ENCODE data around the gene GOLGA8B. TPM values are rescaled to one million over a fixed set of nuclear protein-coding genes. Genes with fewer than 3 reads are reported as not detected.
A peak's percentile ranks its signal among the peaks of the same experiment; 100 is the strongest.
"Not testable (repeated sequence)": the region's sequence is repeated elsewhere in the genome, so short reads cannot be mapped to it uniquely, and the experiment has no call there.

Gene GOLGA8B
- total RNA-seq, 2 experiments from 2014 or later: 84.6 to 86.9 TPM

GRCh38 chr15:34588046-34588674 is 4.7 kb upstream of the GOLGA8B start:
- POLR2A ChIA-PET: no interaction called here
- H3K27me3 Mint-ChIP-seq: peaks cover 23% of the 10 kb centered on the region
- intact Hi-C loops (cut with micrococcal nuclease): loop anchor here (10.0 kb wide), 2 partner anchors 253 to 523 kb away; partner anchors contain the start of gene SLC12A6
- H3K9me3 Mint-ChIP-seq: no peaks in the 10 kb centered on the region
- CTCF ChIA-PET: interaction anchor here (0.6 to 1.9 kb wide), 23 partner anchors 10 to 527 kb away, joined by 3 to 21 read pairs (median 3); partner anchors contain the start of gene LPCAT4
- H3K27ac Mint-ChIP-seq: peak overlapping the region; percentile 76
- peak overlapping the region; percentile 79 for H3K4me3 Mint-ChIP-seq
- H3K36me3 Mint-ChIP-seq (ENCODE audit: low read depth): no peaks in the 10 kb centered on the region
- DNase-seq (peak; percentile 77), ATAC-seq (peak; percentile 69)
- peaks cover 10% of the 10 kb centered on the region for H3K4me1 Mint-ChIP-seq (ENCODE audit: low read depth)
- TF ChIP-seq, protein P1, sequence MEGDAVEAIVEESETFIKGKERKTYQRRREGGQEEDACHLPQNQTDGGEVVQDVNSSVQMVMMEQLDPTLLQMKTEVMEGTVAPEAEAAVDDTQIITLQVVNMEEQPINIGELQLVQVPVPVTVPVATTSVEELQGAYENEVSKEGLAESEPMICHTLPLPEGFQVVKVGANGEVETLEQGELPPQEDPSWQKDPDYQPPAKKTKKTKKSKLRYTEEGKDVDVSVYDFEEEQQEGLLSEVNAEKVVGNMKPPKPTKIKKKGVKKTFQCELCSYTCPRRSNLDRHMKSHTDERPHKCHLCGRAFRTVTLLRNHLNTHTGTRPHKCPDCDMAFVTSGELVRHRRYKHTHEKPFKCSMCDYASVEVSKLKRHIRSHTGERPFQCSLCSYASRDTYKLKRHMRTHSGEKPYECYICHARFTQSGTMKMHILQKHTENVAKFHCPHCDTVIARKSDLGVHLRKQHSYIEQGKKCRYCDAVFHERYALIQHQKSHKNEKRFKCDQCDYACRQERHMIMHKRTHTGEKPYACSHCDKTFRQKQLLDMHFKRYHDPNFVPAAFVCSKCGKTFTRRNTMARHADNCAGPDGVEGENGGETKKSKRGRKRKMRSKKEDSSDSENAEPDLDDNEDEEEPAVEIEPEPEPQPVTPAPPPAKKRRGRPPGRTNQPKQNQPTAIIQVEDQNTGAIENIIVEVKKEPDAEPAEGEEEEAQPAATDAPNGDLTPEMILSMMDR (IDR thresholded peaks at IDR 0.05): peak; percentile 93

GRCh38 chr15:34585966-34586365 is 2.5 kb upstream of the GOLGA8B start:
- CTCF ChIA-PET, H3K4me3 Mint-ChIP-seq, POLR2A ChIA-PET: not testable (repeated sequence)

GRCh38 chr15:34584996-34585395 is 1.5 kb upstream of the GOLGA8B start:
- ChIA-PET CTCF (no interaction called here), POLR2A (no interaction called here)
- TF ChIP-seq, protein P1 (IDR thresholded peaks at IDR 0.05): no peak
- DNase-seq (no peak), ATAC-seq (no peak)
- Mint-ChIP-seq H3K27ac (no peak overlapping the region), H3K27me3 (peaks cover 16% of the 10 kb centered on the region), H3K36me3 (ENCODE audit: low read depth) (no peaks in the 10 kb centered on the region), H3K9me3 (no peaks in the 10 kb centered on the region), H3K4me1 (ENCODE audit: low read depth) (peaks cover 24% of the 10 kb centered on the region), H3K4me3 (no peak overlapping the region)
- intact Hi-C loops (cut with micrococcal nuclease): loop anchor here (10.0 kb wide), 2 partner anchors 250 to 520 kb away; partner anchors contain the start of gene SLC12A6

More at GRCh38 chr15:34585966-34586365, 2.5 kb upstream of the GOLGA8B start:
- H3K4me1 Mint-ChIP-seq (ENCODE audit: low read depth): peaks cover 20% of the 10 kb centered on the region
- not testable (repeated sequence) for H3K27ac Mint-ChIP-seq; ATAC-seq; DNase-seq; H3K9me3 Mint-ChIP-seq; H3K36me3 Mint-ChIP-seq (ENCODE audit: low read depth)
- intact Hi-C loops (cut with micrococcal nuclease): loop anchor here (10.0 kb wide), 2 partner anchors 251 to 521 kb away; partner anchors contain the start of gene SLC12A6
- peaks cover 19% of the 10 kb centered on the region for H3K27me3 Mint-ChIP-seq

GRCh38 chr15:34584330-34584668 is 848 bp upstream of the GOLGA8B start:
- no peak for DNase-seq
- POLR2A ChIA-PET: interaction anchor here (1.1 kb wide), 1 partner anchor 216 kb away, joined by 3 read pairs; no protein-coding TSS in a partner anchor
- ATAC-seq: no peak
- peaks cover 28% of the 10 kb centered on the region for H3K4me1 Mint-ChIP-seq (ENCODE audit: low read depth)
- intact Hi-C loops (cut with micrococcal nuclease): loop anchor here (10.0 kb wide), 2 partner anchors 249 to 519 kb away; partner anchors contain the start of gene SLC12A6
- peaks cover 14% of the 10 kb centered on the region for H3K27me3 Mint-ChIP-seq
- peak overlapping the region; percentile 90 for H3K4me3 Mint-ChIP-seq
- H3K9me3 Mint-ChIP-seq: no peaks in the 10 kb centered on the region
- peak overlapping the region; percentile 78 for H3K27ac Mint-ChIP-seq
- CTCF ChIA-PET: no interaction called here
- TF ChIP-seq, protein P1 (IDR thresholded peaks at IDR 0.05): no peak
- no peaks in the 10 kb centered on the region for H3K36me3 Mint-ChIP-seq (ENCODE audit: low read depth)

DNA sequence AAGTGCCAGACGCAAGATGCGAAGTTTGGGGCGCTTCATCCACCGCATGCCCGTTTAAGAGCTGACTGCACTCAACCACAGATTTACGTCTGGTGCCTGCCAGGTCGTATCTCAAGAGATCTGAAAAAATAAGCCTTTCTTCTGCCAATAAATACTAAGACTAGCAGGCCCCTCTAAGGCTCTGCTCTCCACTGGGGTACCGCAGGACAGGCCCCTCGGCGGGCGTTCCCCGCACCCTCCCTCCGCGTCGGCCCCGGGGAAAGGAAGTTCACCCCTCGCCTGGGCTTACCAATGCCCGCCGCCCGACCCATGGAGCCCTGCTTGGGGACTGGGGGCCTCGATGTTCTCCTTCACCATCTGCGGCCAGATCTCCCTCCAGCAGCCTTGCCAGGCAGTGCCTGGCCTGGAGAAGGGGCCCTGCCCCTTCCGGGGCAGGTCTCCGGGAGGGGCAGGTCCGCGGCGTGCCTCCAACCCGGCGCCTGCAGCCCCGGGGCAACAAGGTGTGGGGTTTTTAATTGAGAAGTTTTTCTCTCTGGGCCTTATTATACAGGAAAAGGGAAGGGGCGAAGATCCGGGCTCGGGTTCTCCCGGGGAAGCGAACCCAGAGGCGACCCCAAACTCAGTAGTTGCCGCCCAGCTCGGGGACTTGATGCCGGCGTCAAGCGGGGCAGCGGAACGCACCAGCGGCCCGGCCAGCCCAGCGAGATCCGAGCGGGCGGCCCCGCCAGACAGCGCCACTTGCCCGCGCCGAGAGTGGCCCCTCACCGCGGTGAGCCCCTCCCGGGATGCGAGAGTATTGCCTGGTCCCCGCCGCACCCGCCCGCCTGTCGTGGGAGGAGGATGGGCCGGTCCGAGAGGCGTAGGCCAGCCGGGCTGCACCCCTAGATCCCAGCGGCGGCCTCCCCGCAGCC is 735 bp downstream of the GOLGA8B start:
- ATAC-seq (peak; percentile 57), DNase-seq (peak; percentile 50)
- peaks cover 10% of the 10 kb centered on the region for H3K27me3 Mint-ChIP-seq
- H3K27ac Mint-ChIP-seq: peak overlapping the region; percentile 82
- H3K9me3 Mint-ChIP-seq: no peaks in the 10 kb centered on the region
- CTCF ChIA-PET: interaction anchor here (0.8 to 1.3 kb wide), 2 partner anchors 27 to 84 kb away, joined by 3 read pairs; no protein-coding TSS in a partner anchor
- peak overlapping the region; percentile 90 for H3K4me3 Mint-ChIP-seq
- H3K36me3 Mint-ChIP-seq (ENCODE audit: low read depth): peaks cover 3% of the 10 kb centered on the region
- POLR2A ChIA-PET: no interaction called here
- peaks cover 36% of the 10 kb centered on the region for H3K4me1 Mint-ChIP-seq (ENCODE audit: low read depth)
- TF ChIP-seq, protein P1 (IDR thresholded peaks at IDR 0.05): no peak
- intact Hi-C loops (cut with micrococcal nuclease): loop anchor here (10.0 kb wide), 2 partner anchors 248 to 518 kb away; partner anchors contain the start of gene SLC12A6

DNA sequence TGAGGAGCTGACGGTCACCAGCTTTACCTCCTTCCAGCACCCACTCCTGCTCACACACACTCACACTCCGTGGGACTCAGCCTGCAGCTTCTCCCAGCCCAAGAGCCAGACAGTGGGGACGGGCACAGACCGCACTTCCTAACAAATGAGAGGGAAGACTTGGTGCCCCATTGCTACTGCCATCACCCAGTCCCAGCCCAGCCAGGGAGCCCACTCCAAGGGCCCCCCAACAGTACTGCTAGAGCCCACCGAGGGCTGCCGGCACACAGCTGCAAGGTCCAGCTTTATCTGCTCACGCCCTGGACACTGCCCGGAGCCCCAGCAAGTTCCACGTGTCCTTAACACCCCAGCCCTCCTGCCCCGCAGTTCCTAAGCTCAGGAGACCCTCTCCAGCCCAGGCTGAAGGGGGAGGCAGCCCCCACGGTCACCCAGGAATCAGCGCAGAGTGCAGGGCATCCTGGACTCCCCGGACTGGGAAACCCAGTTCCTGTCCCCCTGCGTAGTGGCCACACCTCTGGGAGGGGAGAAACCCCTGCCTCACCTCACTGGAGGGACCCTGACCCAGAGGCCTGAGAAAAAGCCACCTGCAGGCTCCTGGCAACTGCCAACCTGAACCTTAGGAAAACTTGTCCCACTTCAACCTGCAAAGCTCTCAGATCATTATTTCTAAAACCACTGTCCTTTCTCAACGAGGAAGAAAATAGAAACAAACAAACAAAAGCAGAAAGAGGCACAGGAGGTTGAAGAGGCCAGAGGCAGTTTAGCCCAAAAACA is 1.6 kb downstream of the GOLGA8B start:
- H3K36me3 Mint-ChIP-seq (ENCODE audit: low read depth); H3K9me3 Mint-ChIP-seq; POLR2A ChIA-PET; ATAC-seq; DNase-seq; H3K27me3 Mint-ChIP-seq: not testable (repeated sequence)
- Mint-ChIP-seq H3K4me3 (peak overlapping the region; percentile 90), H3K4me1 (ENCODE audit: low read depth) (peaks cover 45% of the 10 kb centered on the region), H3K27ac (peak overlapping the region; percentile 82)
- CTCF ChIA-PET: interaction anchor here (0.9 kb wide), 1 partner anchor 472 kb away, joined by 3 read pairs; no protein-coding TSS in a partner anchor
- intact Hi-C loops (cut with micrococcal nuclease): loop anchor here (10.0 kb wide), 2 partner anchors 247 to 517 kb away; partner anchors contain the start of gene SLC12A6

All from activated CD8-positive, alpha-beta T cell treated with anti-CD3 and anti-CD28 coated beads for 36 hours (primary cell).